ENCODE measurements around the gene ARAP1. TPM values are rescaled to one million over a fixed set of nuclear protein-coding genes. Genes with fewer than 3 reads are reported as not detected.

The ARAP1 gene
- total and polyA plus RNA-seq, 2 donors: 36.4 to 92.2 TPM

GRCh38 chr11:72768581-72768980, 16.4 kb upstream of the ARAP1 start:
- Histone ChIP-seq H3K27ac (ENCODE audit: low read depth in 1 of 2, low read length in 1 of 2) (no peak overlapping the region), H3K9me3 (ENCODE audit: control insufficient read depth in 2 of 2, insufficient read depth in 1 of 2, low read length in 1 of 2) (peaks cover 0 to 2% of the 10 kb centered on the region in 2 donors), H3K4me3 (ENCODE audit: low read length in 2 of 2) (no peak overlapping the region), H3K27me3 (ENCODE audit: control insufficient read depth in 2 of 2, insufficient read depth in 1 of 2, low read length in 1 of 2) (no peaks in the 10 kb centered on the region), H3K4me1 (ENCODE audit: control insufficient read depth in 2 of 2, insufficient read depth in 2 of 2, low read length in 2 of 2) (peaks cover 0 to 11% of the 10 kb centered on the region in 2 donors), H3K36me3 (ENCODE audit: control insufficient read depth in 2 of 2, insufficient read depth in 2 of 2, low read length in 1 of 2) (no peaks in the 10 kb centered on the region)
- DNase-seq (ENCODE audit: low read depth in 6 of 9, low spot score in 9 of 9): no peak
- WGBS: over 99% methylated on average over 3 of the region's 3 CpGs

GRCh38 chr11:72767203-72768062, 15.2 kb upstream of the ARAP1 start:
- Histone ChIP-seq H3K9me3 (ENCODE audit: control insufficient read depth in 2 of 2, insufficient read depth in 1 of 2, low read length in 1 of 2) (peaks cover 0 to 2% of the 10 kb centered on the region in 2 donors), H3K27me3 (ENCODE audit: control insufficient read depth in 2 of 2, insufficient read depth in 1 of 2, low read length in 1 of 2) (no peaks in the 10 kb centered on the region), H3K36me3 (ENCODE audit: control insufficient read depth in 2 of 2, insufficient read depth in 2 of 2, low read length in 1 of 2) (no peaks in the 10 kb centered on the region), H3K27ac (ENCODE audit: low read depth in 1 of 2, low read length in 1 of 2) (no peak overlapping the region), H3K4me3 (ENCODE audit: low read length in 2 of 2) (no peak overlapping the region), H3K4me1 (ENCODE audit: control insufficient read depth in 2 of 2, insufficient read depth in 2 of 2, low read length in 2 of 2) (no peaks in the 10 kb centered on the region)
- WGBS: 97% methylated on average over 4 of the region's 4 CpGs
- DNase-seq (ENCODE audit: low read depth in 6 of 9, low spot score in 9 of 9): no peak

DNA sequence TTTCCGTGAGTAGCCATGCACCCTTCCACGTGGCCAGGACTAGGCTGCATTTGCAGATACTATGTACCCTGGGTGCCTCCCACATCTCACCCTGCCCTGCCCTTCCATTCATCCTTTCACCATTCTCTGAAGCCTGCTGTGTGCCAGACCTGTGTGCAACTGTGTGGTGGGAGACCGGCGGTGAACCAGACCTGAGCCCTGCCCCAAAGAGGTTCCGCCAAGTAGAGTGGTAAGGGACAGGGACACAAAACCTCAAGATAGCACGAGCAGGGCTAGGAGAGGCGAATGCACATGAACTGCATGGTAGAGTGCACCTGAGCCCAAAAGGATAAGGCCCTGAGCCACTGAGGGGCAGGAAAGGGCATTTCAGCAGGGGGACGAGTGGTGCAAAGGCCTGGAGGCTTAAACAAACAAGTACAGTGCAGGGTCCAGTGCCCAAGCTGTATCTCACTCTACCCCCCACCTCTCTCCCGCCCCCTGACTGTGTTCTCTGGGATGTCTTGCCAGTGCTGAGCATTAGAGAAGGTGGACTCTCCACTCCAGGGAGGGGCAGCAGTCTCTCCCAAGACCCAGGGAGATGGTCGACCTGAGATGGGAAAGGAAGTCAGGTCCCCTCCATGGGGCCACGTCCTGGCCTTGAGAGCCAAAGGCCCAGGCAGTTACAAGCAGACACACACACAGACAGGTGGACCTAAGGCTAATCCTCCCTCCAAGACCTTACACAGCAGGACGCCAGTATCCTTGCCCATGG, 14.1 kb upstream of the ARAP1 start:
- H3K4me1 ChIP-seq (ENCODE audit: control insufficient read depth in 2 of 2, insufficient read depth in 2 of 2, low read length in 2 of 2): no peaks in the 10 kb centered on the region
- H3K27ac ChIP-seq (ENCODE audit: low read depth in 1 of 2, low read length in 1 of 2): no peak overlapping the region
- H3K4me3 ChIP-seq (ENCODE audit: low read length in 2 of 2): no peak overlapping the region
- no peaks in the 10 kb centered on the region for H3K27me3 ChIP-seq (ENCODE audit: control insufficient read depth in 2 of 2, insufficient read depth in 1 of 2, low read length in 1 of 2)
- H3K9me3 ChIP-seq (ENCODE audit: control insufficient read depth in 2 of 2, insufficient read depth in 1 of 2, low read length in 1 of 2): no peaks in the 10 kb centered on the region
- WGBS: 93% methylated on average over 12 of the region's 12 CpGs
- H3K36me3 ChIP-seq (ENCODE audit: control insufficient read depth in 2 of 2, insufficient read depth in 2 of 2, low read length in 1 of 2): no peaks in the 10 kb centered on the region
- no peak for DNase-seq (ENCODE audit: low read depth in 6 of 9, low spot score in 9 of 9)

GRCh38 chr11:72764503-72764902, 12.3 kb upstream of the ARAP1 start:
- Histone ChIP-seq H3K27ac (ENCODE audit: low read depth in 1 of 2, low read length in 1 of 2) (no peak overlapping the region), H3K27me3 (ENCODE audit: control insufficient read depth in 2 of 2, insufficient read depth in 1 of 2, low read length in 1 of 2) (no peaks in the 10 kb centered on the region), H3K9me3 (ENCODE audit: control insufficient read depth in 2 of 2, insufficient read depth in 1 of 2, low read length in 1 of 2) (no peaks in the 10 kb centered on the region), H3K4me1 (ENCODE audit: control insufficient read depth in 2 of 2, insufficient read depth in 2 of 2, low read length in 2 of 2) (no peaks in the 10 kb centered on the region), H3K36me3 (ENCODE audit: control insufficient read depth in 2 of 2, insufficient read depth in 2 of 2, low read length in 1 of 2) (no peaks in the 10 kb centered on the region), H3K4me3 (ENCODE audit: low read length in 2 of 2) (no peak overlapping the region)
- 92% methylated on average over 13 of the region's 13 CpGs for WGBS
- DNase-seq (ENCODE audit: low read depth in 6 of 9, low spot score in 9 of 9): no peak

DNA sequence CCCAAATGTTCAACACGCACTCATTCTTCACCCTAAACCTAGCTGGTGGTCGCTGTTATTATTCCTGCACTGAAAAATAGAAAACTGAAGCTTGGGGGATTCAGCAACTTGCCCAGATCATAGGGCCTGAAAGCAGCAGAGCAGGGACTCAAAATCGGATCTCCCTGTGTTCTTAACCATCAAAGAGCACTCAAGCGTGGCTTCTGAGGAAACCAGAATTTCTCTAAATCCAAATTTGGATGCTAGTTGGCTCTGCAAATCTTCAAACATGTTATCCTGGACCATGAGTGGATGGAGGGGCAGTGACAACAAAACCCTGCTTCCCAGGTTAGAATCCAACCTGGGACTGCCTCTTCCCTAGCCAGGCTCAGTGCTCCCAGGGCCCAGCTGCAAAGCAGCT, 11.6 kb upstream of the ARAP1 start:
- WGBS: 94% methylated on average over 4 of the region's 4 CpGs
- Histone ChIP-seq H3K4me1 (ENCODE audit: control insufficient read depth in 2 of 2, insufficient read depth in 2 of 2, low read length in 2 of 2) (no peaks in the 10 kb centered on the region), H3K4me3 (ENCODE audit: low read length in 2 of 2) (no peak overlapping the region), H3K9me3 (ENCODE audit: control insufficient read depth in 2 of 2, insufficient read depth in 1 of 2, low read length in 1 of 2) (no peaks in the 10 kb centered on the region), H3K36me3 (ENCODE audit: control insufficient read depth in 2 of 2, insufficient read depth in 2 of 2, low read length in 1 of 2) (no peaks in the 10 kb centered on the region), H3K27me3 (ENCODE audit: control insufficient read depth in 2 of 2, insufficient read depth in 1 of 2, low read length in 1 of 2) (no peaks in the 10 kb centered on the region), H3K27ac (ENCODE audit: low read depth in 1 of 2, low read length in 1 of 2) (no peak overlapping the region)
- no peak for DNase-seq (ENCODE audit: low read depth in 6 of 9, low spot score in 9 of 9)

DNA sequence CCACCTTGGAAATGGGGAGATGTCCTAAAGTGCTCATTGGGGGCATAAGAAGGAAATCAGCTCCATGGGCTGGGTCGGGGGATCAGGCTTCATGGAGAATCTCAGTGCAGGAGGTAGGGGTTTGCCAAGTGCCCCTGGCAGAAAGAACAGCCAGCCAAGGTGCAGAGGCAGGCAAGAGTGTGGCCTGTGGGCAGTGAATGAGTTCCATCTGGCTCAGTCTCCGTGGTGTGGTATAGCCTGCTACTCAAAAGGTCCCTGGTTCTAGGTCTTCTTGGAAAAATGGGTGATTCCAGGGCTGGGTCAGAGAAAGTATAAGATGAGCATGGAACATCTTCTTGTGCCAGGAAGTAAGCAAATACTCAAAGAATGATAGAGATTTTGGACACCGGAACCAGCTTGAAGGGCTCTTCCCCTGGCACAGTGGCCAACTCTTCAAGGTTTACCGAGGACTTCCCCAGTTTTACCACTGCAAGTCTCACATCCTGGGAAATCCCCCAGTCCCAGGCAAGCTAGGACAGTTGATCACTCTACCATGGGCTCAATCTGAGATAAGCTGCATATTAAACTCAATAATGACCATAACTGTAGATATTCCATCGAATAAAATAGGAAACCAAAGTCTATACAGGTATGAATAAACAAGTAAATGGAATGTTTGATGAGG, 10.6 kb upstream of the ARAP1 start:
- Histone ChIP-seq H3K9me3 (ENCODE audit: control insufficient read depth in 2 of 2, insufficient read depth in 1 of 2, low read length in 1 of 2) (no peaks in the 10 kb centered on the region), H3K4me3 (ENCODE audit: low read length in 2 of 2) (no peak overlapping the region), H3K27me3 (ENCODE audit: control insufficient read depth in 2 of 2, insufficient read depth in 1 of 2, low read length in 1 of 2) (no peaks in the 10 kb centered on the region), H3K36me3 (ENCODE audit: control insufficient read depth in 2 of 2, insufficient read depth in 2 of 2, low read length in 1 of 2) (no peaks in the 10 kb centered on the region), H3K4me1 (ENCODE audit: control insufficient read depth in 2 of 2, insufficient read depth in 2 of 2, low read length in 2 of 2) (no peaks in the 10 kb centered on the region), H3K27ac (ENCODE audit: low read depth in 1 of 2, low read length in 1 of 2) (no peak overlapping the region)
- DNase-seq (ENCODE audit: low read depth in 6 of 9, low spot score in 9 of 9): no peak
- WGBS: 90% methylated on average over 5 of the region's 5 CpGs

- WGBS: 96% methylated on average over 8 of the region's 8 CpGs
- Histone ChIP-seq H3K36me3 (ENCODE audit: control insufficient read depth in 2 of 2, insufficient read depth in 2 of 2, low read length in 1 of 2) (no peaks in the 10 kb centered on the region), H3K9me3 (ENCODE audit: control insufficient read depth in 2 of 2, insufficient read depth in 1 of 2, low read length in 1 of 2) (no peaks in the 10 kb centered on the region), H3K27ac (ENCODE audit: low read depth in 1 of 2, low read length in 1 of 2) (no peak overlapping the region), H3K27me3 (ENCODE audit: control insufficient read depth in 2 of 2, insufficient read depth in 1 of 2, low read length in 1 of 2) (no peaks in the 10 kb centered on the region), H3K4me1 (ENCODE audit: control insufficient read depth in 2 of 2, insufficient read depth in 2 of 2, low read length in 2 of 2) (no peaks in the 10 kb centered on the region), H3K4me3 (ENCODE audit: low read length in 2 of 2) (no peak overlapping the region)
- no peak for DNase-seq (ENCODE audit: low read depth in 6 of 9, low spot score in 9 of 9)
These were observed 8.6 kb upstream of the ARAP1 start for GRCh38 chr11:72760539-72761405.

GRCh38 chr11:72759468-72759985, 7.3 kb upstream of the ARAP1 start:
- no peaks in the 10 kb centered on the region for H3K9me3 ChIP-seq (ENCODE audit: control insufficient read depth in 2 of 2, insufficient read depth in 1 of 2, low read length in 1 of 2)
- no peak for DNase-seq (ENCODE audit: low read depth in 6 of 9, low spot score in 9 of 9)
- no peak overlapping the region for H3K27ac ChIP-seq (ENCODE audit: low read depth in 1 of 2, low read length in 1 of 2)
- H3K27me3 ChIP-seq (ENCODE audit: control insufficient read depth in 2 of 2, insufficient read depth in 1 of 2, low read length in 1 of 2): no peaks in the 10 kb centered on the region
- 73% methylated on average over 8 of the region's 8 CpGs for WGBS
- no peaks in the 10 kb centered on the region for H3K4me1 ChIP-seq (ENCODE audit: control insufficient read depth in 2 of 2, insufficient read depth in 2 of 2, low read length in 2 of 2)
- no peaks in the 10 kb centered on the region for H3K36me3 ChIP-seq (ENCODE audit: control insufficient read depth in 2 of 2, insufficient read depth in 2 of 2, low read length in 1 of 2)
- H3K4me3 ChIP-seq (ENCODE audit: low read length in 2 of 2): no peak overlapping the region

Measured in thymus (tissue), 11 donors.